Bronchial epithelial cell (primary cell): ENCODE measurements around the gene MUC22. TPM values are rescaled to one million over a fixed set of nuclear protein-coding genes. Genes with fewer than 3 reads are reported as not detected.
"Not testable (repeated sequence)": the region's sequence is repeated elsewhere in the genome, so short reads cannot be mapped to it uniquely, and the experiment has no call there.

Source experiments
- DNase-seq: peaks from one replicate; pipeline ENCODE4 v3.0.0-alpha.2; 2010; ENCODE audit warnings: low read depth
- FAIRE-seq: peaks from 2 replicates; lab custom pipeline; 2011; peaks lifted over from hg19 to GRCh38; lab: Jason Lieb, UNC
- H3K27me3 ChIP-seq: 2 replicates; pipeline ENCODE4 v1.5.1; 2011; ENCODE audit warnings: low read length; ENCODE audit not compliant: control insufficient read depth, insufficient read depth
- H3K36me3 ChIP-seq: 2 replicates; pipeline ENCODE4 v1.5.1; 2011; ENCODE audit warnings: low read length; ENCODE audit not compliant: control insufficient read depth, insufficient read depth
- H3K4me3 ChIP-seq: 2 replicates; pipeline ENCODE4 v1.5.1; 2011; ENCODE audit warnings: mild to moderate bottlenecking, low read depth, low read length, control low read depth
- CTCF ChIP-seq: IDR thresholded peaks from 2 replicates; pipeline ENCODE4 v1.5.1; 2011; ENCODE audit warnings: mild to moderate bottlenecking, moderate library complexity, low read length, control low read depth, inconsistent platforms; ENCODE audit not compliant: insufficient read depth, severe bottlenecking
- total RNA-seq: library from RNA; depleted of rRNA; stranded (reverse); fragments of >200 nt; gene quantifications from 2 replicates; pipeline ENCODE4 v1.2.1, GENCODE V29; 2014

The MUC22 gene
- total RNA-seq, 1 donor from 2014 or later = under 0.01 TPM

DNA sequence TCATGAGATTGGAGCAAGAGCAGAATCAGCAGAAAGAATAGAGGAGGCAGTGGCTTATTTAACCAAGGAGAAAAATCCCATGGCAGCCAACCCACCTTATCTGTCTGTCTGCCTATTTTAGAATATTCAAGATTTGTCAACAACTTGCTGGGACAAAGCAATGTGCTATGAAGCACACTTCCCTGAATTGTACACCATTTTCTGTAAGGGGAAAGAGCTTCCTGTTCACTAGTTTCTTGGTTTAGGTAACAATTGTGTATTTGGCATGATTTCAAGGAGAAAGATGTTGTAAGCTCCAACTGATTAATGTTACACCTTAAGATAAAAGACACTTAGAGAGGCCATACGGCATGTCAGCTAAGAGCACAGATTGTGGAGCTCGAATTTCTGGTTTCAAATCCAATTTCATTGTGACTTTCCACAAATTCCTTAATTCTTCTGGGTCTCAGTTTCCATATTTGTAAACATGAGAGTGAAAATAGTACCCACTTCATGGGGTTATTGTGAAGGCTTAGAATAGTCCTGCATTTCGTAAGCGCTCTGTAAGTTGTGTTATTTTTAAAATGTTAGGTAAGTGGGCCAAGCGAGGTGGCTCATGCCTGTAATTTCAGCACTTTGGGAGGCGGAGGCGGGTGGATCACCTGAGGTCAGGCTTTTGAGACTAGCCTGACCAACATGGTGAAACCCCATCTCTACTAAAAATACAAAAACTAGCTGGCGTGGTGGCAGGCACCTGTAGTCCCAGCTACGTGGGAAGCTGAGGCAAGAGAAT is 4.8 kb upstream of the MUC22 start:
- Histone ChIP-seq H3K27me3 (no peaks in the 10 kb centered on the region), H3K36me3 (no peaks in the 10 kb centered on the region), H3K4me3 (no peak overlapping the region)
- TF ChIP-seq CTCF = no peak
- DNase-seq (peak; percentile 67), FAIRE-seq (no peak)

- DNase-seq (peak; percentile 94), FAIRE-seq (no peak)
- Histone ChIP-seq H3K36me3 (no peaks in the 10 kb centered on the region), H3K4me3 (no peak overlapping the region), H3K27me3 (no peaks in the 10 kb centered on the region)
- no peak for TF ChIP-seq CTCF
Observed at GRCh38 chr6:31007694-31008093, 2.6 kb upstream of the MUC22 start.

DNA sequence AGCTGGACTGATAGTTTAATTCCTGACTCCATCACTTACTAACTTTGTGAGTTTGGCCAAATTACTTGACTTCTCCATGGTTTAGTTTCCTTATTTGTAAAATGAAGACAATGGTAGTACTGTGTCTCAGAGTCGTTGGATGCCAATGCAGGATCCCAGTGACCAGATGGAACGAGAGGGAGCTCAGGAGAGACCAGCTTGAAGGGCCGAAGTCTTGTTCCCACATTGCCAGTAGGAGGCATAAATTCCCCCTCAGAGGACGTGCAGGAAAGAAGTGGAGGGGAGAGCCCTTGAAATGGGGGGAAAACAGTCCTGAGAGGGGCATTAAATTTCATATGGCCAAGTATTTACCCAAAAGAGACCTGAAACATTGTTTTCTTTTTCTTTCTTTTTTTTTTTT is 2.1 kb upstream of the MUC22 start:
- TF ChIP-seq CTCF = no peak
- no peaks in the 10 kb centered on the region for H3K36me3 ChIP-seq
- no peaks in the 10 kb centered on the region for H3K27me3 ChIP-seq
- no peak for FAIRE-seq
- DNase-seq = no peak
- no peak overlapping the region for H3K4me3 ChIP-seq

DNA sequence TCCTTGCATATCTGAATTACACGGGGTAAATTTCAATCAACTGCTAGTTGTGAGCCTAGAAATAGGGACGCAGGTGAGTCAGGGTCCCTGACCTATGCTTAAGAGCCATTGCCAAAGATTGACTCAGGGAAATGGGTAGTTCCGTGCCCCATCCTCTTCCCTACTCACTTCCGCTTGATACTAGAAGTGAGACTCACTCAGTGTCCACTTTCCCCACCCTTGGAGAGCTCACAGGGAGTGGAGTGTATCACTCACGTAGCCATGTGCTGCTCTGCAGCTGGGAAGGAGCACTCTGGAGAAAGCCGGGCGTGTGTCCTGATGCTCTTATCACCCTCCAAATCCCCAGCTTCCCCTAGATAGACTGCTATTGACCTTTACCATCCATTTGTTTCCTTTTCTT is 543 bp upstream of the MUC22 start:
- Histone ChIP-seq H3K27me3 (no peaks in the 10 kb centered on the region), H3K36me3 (no peaks in the 10 kb centered on the region), H3K4me3 (no peak overlapping the region)
- FAIRE-seq = no peak
- DNase-seq = no peak
- no peak for TF ChIP-seq CTCF

DNA sequence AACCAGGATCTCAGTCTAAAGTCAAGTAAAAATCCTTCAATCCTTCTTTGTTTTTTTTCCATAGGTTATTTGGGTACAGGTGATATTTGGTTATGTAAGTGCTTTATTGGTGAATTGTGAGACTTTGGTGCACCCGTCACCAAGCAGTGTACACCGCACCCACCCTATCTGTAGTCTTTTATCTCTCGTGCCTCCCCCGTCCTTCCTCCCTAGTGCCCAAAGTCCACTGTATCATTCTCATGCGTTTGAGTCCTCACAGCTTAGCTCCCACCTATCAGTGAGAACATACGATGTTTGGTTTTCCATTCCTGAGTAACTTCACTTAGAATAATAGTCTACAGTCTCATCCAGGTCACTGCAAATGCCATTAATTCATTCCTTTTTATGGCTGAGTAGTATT is 879 bp downstream of the MUC22 start:
- H3K27me3 ChIP-seq = no peaks in the 10 kb centered on the region
- no peaks in the 10 kb centered on the region for H3K36me3 ChIP-seq
- DNase-seq (no peak), FAIRE-seq (no peak)
- TF ChIP-seq CTCF = no peak
- no peak overlapping the region for H3K4me3 ChIP-seq

DNA sequence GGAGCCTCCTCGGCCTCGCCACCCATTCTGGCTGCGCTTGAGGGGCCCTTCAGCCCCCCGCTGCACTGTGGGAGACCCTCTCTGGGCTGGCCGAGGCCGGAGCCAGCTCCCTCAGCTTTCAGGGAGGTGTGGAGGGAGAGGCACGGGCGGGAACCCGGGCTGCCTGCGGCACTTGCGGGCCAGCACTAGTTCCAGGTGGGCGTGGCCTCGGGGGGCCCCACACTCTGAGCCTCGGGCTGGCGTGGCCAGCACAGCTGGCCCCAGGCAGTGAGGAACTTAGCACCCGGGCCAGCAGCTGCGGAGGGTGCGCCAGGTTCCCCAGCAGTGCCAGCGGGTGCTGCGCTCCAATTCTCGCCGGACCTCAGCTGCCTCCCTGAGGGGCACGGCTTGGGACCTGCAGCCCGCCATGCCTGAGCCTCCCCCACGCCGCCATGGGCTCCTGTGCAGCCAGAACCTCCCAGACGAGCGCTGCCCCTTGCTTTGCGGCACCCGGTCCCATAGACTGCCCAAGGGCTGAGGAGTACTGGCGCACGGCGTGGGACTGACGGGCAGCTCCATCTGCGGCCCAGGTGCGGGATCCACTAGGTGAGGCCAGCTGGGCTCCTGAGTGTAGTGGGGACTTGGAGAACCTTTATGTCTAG is 6.5 kb downstream of the MUC22 start:
- FAIRE-seq (no peak), DNase-seq (no peak)
- Histone ChIP-seq H3K4me3 (no peak overlapping the region), H3K27me3 (no peaks in the 10 kb centered on the region), H3K36me3 (no peaks in the 10 kb centered on the region)
- TF ChIP-seq CTCF = no peak

- not testable (repeated sequence) for H3K4me3 ChIP-seq, H3K36me3 ChIP-seq, DNase-seq, H3K27me3 ChIP-seq, FAIRE-seq
Observed at GRCh38 chr6:31017436-31017835, 7.2 kb downstream of the MUC22 start.
